ENCODE data around the gene BMPR1A.
"Not testable (repeated sequence)": the region's sequence is repeated elsewhere in the genome, so short reads cannot be mapped to it uniquely, and the experiment has no call there.

DNA sequence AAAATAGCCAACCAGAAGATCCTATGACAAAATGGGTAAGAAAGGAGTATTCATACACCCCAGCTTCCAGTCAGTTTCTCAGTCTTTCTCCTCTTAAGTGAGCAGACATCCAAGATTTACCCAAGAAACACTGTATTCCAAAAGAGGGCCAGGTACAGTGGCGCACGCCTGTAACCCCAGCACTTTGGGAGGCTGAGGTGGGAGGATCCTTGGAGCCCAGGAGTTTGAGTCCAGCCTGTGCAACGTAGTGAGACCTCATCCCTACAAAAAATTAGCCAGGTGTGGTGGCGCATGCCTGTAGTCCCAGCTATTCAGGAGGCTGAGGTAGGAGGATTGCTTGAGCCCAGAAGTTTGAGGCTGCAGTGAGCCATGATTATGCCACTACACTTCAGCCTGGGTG is 191.4 kb downstream of the BMPR1A start:
- TF ChIP-seq EZH2phosphoT487 (IDR thresholded peaks at IDR 0.05; ENCODE audit: insufficient read depth, low read depth); EZH2 (IDR thresholded peaks at IDR 0.05; ENCODE audit: insufficient read depth, poor library complexity, severe bottlenecking): not testable (repeated sequence)

Data from GM23248 (cell line).